Vagina (tissue), 2 donors: ENCODE data around the gene LATS1.

Experiments used
- POLR2A ChIP-seq, 2 donors: fragments of 450-650 bp; IDR thresholded peaks; one replicate each; pipeline ENCODE4 v1.6.1; 2017; ENCODE audit warnings: antibody characterized with exemption in 2 of 2, mild to moderate bottlenecking in 2 of 2, moderate library complexity in 2 of 2
- TF ChIP-seq, protein P1 (sequence below), 3 experiments: fragments of 450-650 bp in 2 of 3; fragments of 200-600 bp in 1 of 3; sonication (generic) in 1 of 3; IDR thresholded peaks; one replicate each; pipeline ENCODE4 v1.5.1; 2017 to 2019; ENCODE audit warnings: antibody characterized with exemption in 3 of 3, mild to moderate bottlenecking in 2 of 3, moderate library complexity in 2 of 3

- TF ChIP-seq, protein P1, sequence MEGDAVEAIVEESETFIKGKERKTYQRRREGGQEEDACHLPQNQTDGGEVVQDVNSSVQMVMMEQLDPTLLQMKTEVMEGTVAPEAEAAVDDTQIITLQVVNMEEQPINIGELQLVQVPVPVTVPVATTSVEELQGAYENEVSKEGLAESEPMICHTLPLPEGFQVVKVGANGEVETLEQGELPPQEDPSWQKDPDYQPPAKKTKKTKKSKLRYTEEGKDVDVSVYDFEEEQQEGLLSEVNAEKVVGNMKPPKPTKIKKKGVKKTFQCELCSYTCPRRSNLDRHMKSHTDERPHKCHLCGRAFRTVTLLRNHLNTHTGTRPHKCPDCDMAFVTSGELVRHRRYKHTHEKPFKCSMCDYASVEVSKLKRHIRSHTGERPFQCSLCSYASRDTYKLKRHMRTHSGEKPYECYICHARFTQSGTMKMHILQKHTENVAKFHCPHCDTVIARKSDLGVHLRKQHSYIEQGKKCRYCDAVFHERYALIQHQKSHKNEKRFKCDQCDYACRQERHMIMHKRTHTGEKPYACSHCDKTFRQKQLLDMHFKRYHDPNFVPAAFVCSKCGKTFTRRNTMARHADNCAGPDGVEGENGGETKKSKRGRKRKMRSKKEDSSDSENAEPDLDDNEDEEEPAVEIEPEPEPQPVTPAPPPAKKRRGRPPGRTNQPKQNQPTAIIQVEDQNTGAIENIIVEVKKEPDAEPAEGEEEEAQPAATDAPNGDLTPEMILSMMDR (IDR thresholded peaks at IDR 0.05) = no peak
- TF ChIP-seq POLR2A (IDR thresholded peaks at IDR 0.05) = no peak
Measured at GRCh38 chr6:149634315-149634714, 83.6 kb downstream of the LATS1 start.
